Measurements from ENCODE around the gene ERRFI1.

- TF ChIP-seq CTCF (IDR thresholded peaks at IDR 0.05; ENCODE audit: low read depth, low read length, missing input control) (no peak), ATF3 (IDR thresholded peaks at IDR 0.05) (no peak)
These were observed 41.3 kb downstream of the ERRFI1 start for GRCh38 chr1:7984811-7985210.

Data from liver (tissue), 3 donors.